ENCODE results near the gene TSPO. TPM values are rescaled to one million over a fixed set of nuclear protein-coding genes. Genes with fewer than 3 reads are reported as not detected.

Gene TSPO
- total and polyA plus RNA-seq, 9 of the 15 experiments (the other 6 are each of a cell fraction or from before 2014, with no cell fraction given): 4.9 to 126 (median 25.3) TPM

- FAIRE-seq: no peak
- ChIA-PET POLR2A (interaction anchor here (1.6 kb wide), 1 partner anchor 27 kb away, joined by 4 read pairs; no protein-coding TSS in a partner anchor), CTCF (ENCODE audit: low intra/inter-chr PET ratio) (no interaction called here)
- no TSS peak for BruUV-seq (replicated peaks)
- Histone ChIP-seq H3K36me3 (ENCODE audit: control insufficient read depth, insufficient read depth, low read length) (no peaks in the 10 kb centered on the region), H3K4me3 (no peak overlapping the region), H2AFZ (ENCODE audit: low read depth, low read length) (no peak overlapping the region), H3K79me2 (ENCODE audit: control insufficient read depth, insufficient read depth, low read length) (no peaks in the 10 kb centered on the region), H3K9me1 (ENCODE audit: control insufficient read depth, insufficient read depth, low read length) (no peaks in the 10 kb centered on the region), H3K4me1 (replicated peaks in 1 of 2; ENCODE audit: control insufficient read depth in 2 of 2, insufficient read depth in 2 of 2, low read length in 2 of 2) (peaks cover 9 to 10% of the 10 kb centered on the region in 2 experiments; a peak in 3 of 5 replicates), H3K4me2 (ENCODE audit: insufficient read depth, low read length) (no peak overlapping the region), H3K9me3 (replicated peaks; ENCODE audit: control insufficient read depth, insufficient read depth, low read depth, low read length) (no peaks in the 10 kb centered on the region), H3K27me3 (ENCODE audit: control insufficient read depth in 2 of 2, insufficient read depth in 2 of 2, low read length in 2 of 2) (no peaks in the 10 kb centered on the region), H3K27ac (ENCODE audit: extremely low read depth, low read depth, low read length) (no peak overlapping the region), H3K9ac (ENCODE audit: insufficient read depth in 1 of 2, low read depth in 2 of 2, low read length in 2 of 2) (no peak overlapping the region), H4K20me1 (replicated peaks; ENCODE audit: control insufficient read depth, insufficient read depth, low read length) (no peaks in the 10 kb centered on the region)
- 48% methylated on average over 5 of the region's 7 CpGs for WGBS (ENCODE audit: insufficient coverage, low coverage, missing lambda C conversion rate)
- no peak for ATAC-seq
- no peak for TF ChIP-seq ETV5 (CRISPR knock-in tag; IDR thresholded peaks at IDR 0.05; ENCODE audit: low read depth)
- TF ChIP-seq ETV6 (IDR thresholded peaks at IDR 0.05; ENCODE audit: borderline replicate concordance in 1 of 2, low read depth in 2 of 2, low read length in 1 of 2): no peak
- TF ChIP-seq ETV6 (CRISPR knock-in tag; IDR thresholded peaks at IDR 0.05; ENCODE audit: borderline replicate concordance): no peak
- no peak for TF ChIP-seq EHMT2 (IDR thresholded peaks at IDR 0.05)
- no peak for TF ChIP-seq KHSRP (IDR thresholded peaks at IDR 0.05)
- no peak for TF ChIP-seq ATF3 (IDR thresholded peaks at IDR 0.05)
- TF ChIP-seq ATF3 (CRISPR knock-in tag; conservative IDR thresholded peaks at IDR 0.05): no peak
- no peak for TF ChIP-seq U2AF2 (optimal IDR thresholded peaks at IDR 0.05; ENCODE audit: low read depth, low read length)
- TF ChIP-seq HMG20A (CRISPR knock-in tag; conservative IDR thresholded peaks at IDR 0.05): no peak
- no peak for TF ChIP-seq MTA2 (IDR thresholded peaks at IDR 0.05; ENCODE audit: low read depth)
- TF ChIP-seq FOSL1 (tag; conservative IDR thresholded peaks at IDR 0.05): no peak
- no peak for TF ChIP-seq CCAR2 (IDR thresholded peaks at IDR 0.05; ENCODE audit: low read depth, low read length)
- TF ChIP-seq, protein P1, sequence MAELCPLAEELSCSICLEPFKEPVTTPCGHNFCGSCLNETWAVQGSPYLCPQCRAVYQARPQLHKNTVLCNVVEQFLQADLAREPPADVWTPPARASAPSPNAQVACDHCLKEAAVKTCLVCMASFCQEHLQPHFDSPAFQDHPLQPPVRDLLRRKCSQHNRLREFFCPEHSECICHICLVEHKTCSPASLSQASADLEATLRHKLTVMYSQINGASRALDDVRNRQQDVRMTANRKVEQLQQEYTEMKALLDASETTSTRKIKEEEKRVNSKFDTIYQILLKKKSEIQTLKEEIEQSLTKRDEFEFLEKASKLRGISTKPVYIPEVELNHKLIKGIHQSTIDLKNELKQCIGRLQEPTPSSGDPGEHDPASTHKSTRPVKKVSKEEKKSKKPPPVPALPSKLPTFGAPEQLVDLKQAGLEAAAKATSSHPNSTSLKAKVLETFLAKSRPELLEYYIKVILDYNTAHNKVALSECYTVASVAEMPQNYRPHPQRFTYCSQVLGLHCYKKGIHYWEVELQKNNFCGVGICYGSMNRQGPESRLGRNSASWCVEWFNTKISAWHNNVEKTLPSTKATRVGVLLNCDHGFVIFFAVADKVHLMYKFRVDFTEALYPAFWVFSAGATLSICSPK (IDR thresholded peaks at IDR 0.05; ENCODE audit: borderline replicate concordance): no peak
- TF ChIP-seq EGR1 (conservative IDR thresholded peaks at IDR 0.05): no peak
- TF ChIP-seq SMARCA5 (IDR thresholded peaks at IDR 0.05): no peak
- TF ChIP-seq ZNF431 (CRISPR knock-in tag; IDR thresholded peaks at IDR 0.05): no peak
- no peak for TF ChIP-seq GABPB1 (CRISPR knock-in tag; IDR thresholded peaks at IDR 0.05)
- TF ChIP-seq TRIM28 (IDR thresholded peaks at IDR 0.05): no peak
- TF ChIP-seq HDAC3 (IDR thresholded peaks at IDR 0.05; ENCODE audit: borderline replicate concordance, partially characterized antibody): no peak
- TF ChIP-seq MCM5 (IDR thresholded peaks at IDR 0.05; ENCODE audit: low read depth): no peak
- TF ChIP-seq NR3C1 (CRISPR knock-in tag; IDR thresholded peaks at IDR 0.05): no peak
- no peak for TF ChIP-seq ZNF707 (CRISPR knock-in tag; conservative IDR thresholded peaks at IDR 0.05)
- intact Hi-C loops (cut with micrococcal nuclease) (no loop called here), in situ Hi-C loops (cut with MboI) (no loop called here)
- DNase-seq (ENCODE audit: extremely low read depth in 1 of 4, low spot score in 3 of 4): no peak
Observed at GRCh38 chr22:43116932-43117331, 34.4 kb upstream of the TSPO start.
